ENCODE data around the gene ARGFX.
"Not testable (repeated sequence)": the region's sequence is repeated elsewhere in the genome, so short reads cannot be mapped to it uniquely, and the experiment has no call there.

Gene ARGFX

GRCh38 chr3:121599900-121600299 lies 32.2 kb downstream of the ARGFX start:
- DNase-seq (ENCODE audit: low spot score): not testable (repeated sequence)

- DNase-seq (ENCODE audit: low spot score): no peak
Measured at GRCh38 chr3:121601212-121601812, 33.6 kb downstream of the ARGFX start.

- no peak for DNase-seq (ENCODE audit: low spot score)
Measured at GRCh38 chr3:121604759-121605158, 37.0 kb downstream of the ARGFX start.

- DNase-seq (ENCODE audit: low spot score): no peak
Measured at GRCh38 chr3:121606106-121606505, 38.4 kb downstream of the ARGFX start.

Measured in germinal center (tissue), 1 donor.